Stimulated activated CD8-positive, alpha-beta memory T cell treated with anti-CD3 and anti-CD28 coated beads, Interleukin-15, amount 100 ng/mL, for 48 hours (primary cell): ENCODE results near the gene ZNG1A.
"Not testable (repeated sequence)": the region's sequence is repeated elsewhere in the genome, so short reads cannot be mapped to it uniquely, and the experiment has no call there.

ENCODE experiments used
- DNase-seq, 2 donors: peaks; one replicate each; pipeline ENCODE4 v3.0.0-alpha.2; 2020; ENCODE audit warnings: low read depth in 2 of 2

ZNG1A gene

GRCh38 chr9:178140-178825, 573 bp downstream of the ZNG1A start:
- not testable (repeated sequence) for DNase-seq

- DNase-seq: not testable (repeated sequence)
Observed at GRCh38 chr9:169757-170156, 9.1 kb downstream of the ZNG1A start.

- not testable (repeated sequence) for DNase-seq
Observed at GRCh38 chr9:159871-160270, 19.0 kb downstream of the ZNG1A start.

GRCh38 chr9:151173-151572, 27.7 kb downstream of the ZNG1A start:
- not testable (repeated sequence) for DNase-seq

GRCh38 chr9:139880-140279, 39.0 kb downstream of the ZNG1A start:
- not testable (repeated sequence) for DNase-seq

GRCh38 chr9:117995-118467, 60.8 kb downstream of the ZNG1A start, which contains the start of gene FOXD4:
FOXD4 (minus strand) TSS chr9:118417; CDS start chr9:118119, 298 bp downstream.
- DNase-seq: not testable (repeated sequence)

GRCh38 chr9:117144-117994, 61.5 kb downstream of the ZNG1A start:
- not testable (repeated sequence) for DNase-seq

- DNase-seq: not testable (repeated sequence)
Observed at GRCh38 chr9:116239-117077, 62.4 kb downstream of the ZNG1A start.

- DNase-seq: not testable (repeated sequence)
Observed at GRCh38 chr9:115118-115451, 63.8 kb downstream of the ZNG1A start.

- DNase-seq: not testable (repeated sequence)
Observed at GRCh38 chr9:114267-115117, 64.4 kb downstream of the ZNG1A start.

- not testable (repeated sequence) for DNase-seq
Observed at GRCh38 chr9:113468-114266, 65.2 kb downstream of the ZNG1A start.

- DNase-seq: not testable (repeated sequence)
Observed at GRCh38 chr9:112589-113467, 66.0 kb downstream of the ZNG1A start.

GRCh38 chr9:110672-111071, 68.2 kb downstream of the ZNG1A start:
- DNase-seq: not testable (repeated sequence)

- DNase-seq: not testable (repeated sequence)
Observed at GRCh38 chr9:109540-109939, 69.3 kb downstream of the ZNG1A start.

GRCh38 chr9:108742-109495, 69.9 kb downstream of the ZNG1A start:
- not testable (repeated sequence) for DNase-seq

- not testable (repeated sequence) for DNase-seq
Observed at GRCh38 chr9:105991-106390, 72.9 kb downstream of the ZNG1A start.

- not testable (repeated sequence) for DNase-seq
Observed at GRCh38 chr9:100430-100829, 78.4 kb downstream of the ZNG1A start.

GRCh38 chr9:99867-100266, 79.0 kb downstream of the ZNG1A start:
- DNase-seq: not testable (repeated sequence)
